Measurements from ENCODE around the gene MINDY4B. TPM values are rescaled to one million over a fixed set of nuclear protein-coding genes. Genes with fewer than 3 reads are reported as not detected.

The MINDY4B gene
- total and polyA plus RNA-seq, 2 of the 8 experiments (the other 6 are each of a cell fraction or from before 2014, with no cell fraction given): not detected

- no peak overlapping the region for H2BK5ac ChIP-seq (ENCODE audit: low read depth, low read length)
- no peaks in the 10 kb centered on the region for H3K27me3 ChIP-seq (replicated peaks in 1 of 4; ENCODE audit: control insufficient read depth in 3 of 4, extremely low read depth in 1 of 4, insufficient read depth in 3 of 4, low read length in 3 of 4)
- H4K91ac ChIP-seq (replicated peaks; ENCODE audit: insufficient read length, low read length): no peak overlapping the region
- ChIA-PET CTCF (ENCODE audit: partially characterized antibody) (no interaction called here), POLR2A (ENCODE audit: partially characterized antibody) (no interaction called here)
- no peaks in the 10 kb centered on the region for H3K9me3 ChIP-seq (ENCODE audit: insufficient read depth in 2 of 2, low read depth in 1 of 2, low read length in 1 of 2)
- no peak overlapping the region for H3K18ac ChIP-seq (ENCODE audit: extremely low read depth, low read length)
- H3K79me2 ChIP-seq (ENCODE audit: control insufficient read depth in 1 of 2, insufficient read depth in 2 of 2, low read length in 2 of 2): no peaks in the 10 kb centered on the region
- H4K8ac ChIP-seq (ENCODE audit: extremely low read depth, insufficient read depth, low read length): no peak overlapping the region
- H3K9ac ChIP-seq (replicated peaks in 1 of 4; ENCODE audit: extremely low read depth in 1 of 4, low read depth in 3 of 4, low read length in 3 of 4): no peak overlapping the region
- no peak overlapping the region for H2BK120ac ChIP-seq (replicated peaks; ENCODE audit: low read depth, low read length)
- no peaks in the 10 kb centered on the region for H4K20me1 ChIP-seq (replicated peaks in 1 of 2; ENCODE audit: control insufficient read depth in 1 of 2, insufficient read depth in 2 of 2, low read length in 2 of 2)
- H3K4me2 ChIP-seq (ENCODE audit: insufficient read depth in 1 of 2, low read depth in 2 of 2, low read length in 2 of 2): no peak overlapping the region
- no peak overlapping the region for H3K14ac ChIP-seq (ENCODE audit: insufficient read length)
- H3K23me2 ChIP-seq (ENCODE audit: low read depth, low read length): no peaks in the 10 kb centered on the region
- no peak for FAIRE-seq
- H2BK15ac ChIP-seq (ENCODE audit: low read length): no peak overlapping the region
- no peak overlapping the region for H4K5ac ChIP-seq (ENCODE audit: insufficient read length, low read depth, low read length)
- H3K4ac ChIP-seq (replicated peaks; ENCODE audit: insufficient read length, low read depth, low read length): no peak overlapping the region
- H2BK12ac ChIP-seq (ENCODE audit: low read depth, low read length): no peak overlapping the region
- H3K79me1 ChIP-seq (ENCODE audit: low read depth, low read length): no peaks in the 10 kb centered on the region
- H3K27ac ChIP-seq (ENCODE audit: low read depth, low read length): no peak overlapping the region
- no peaks in the 10 kb centered on the region for H3K36me3 ChIP-seq (ENCODE audit: control insufficient read depth in 2 of 4, insufficient read depth in 4 of 4, low read length in 3 of 4)
- no peak overlapping the region for H3K23ac ChIP-seq (ENCODE audit: insufficient read length)
- H2AK5ac ChIP-seq (ENCODE audit: low read depth, low read length): no peak overlapping the region
- WGBS, 2 experiments (ENCODE audit: extremely low coverage in 1 of 2, insufficient coverage in 1 of 2, insufficient read length in 1 of 2, insufficient replicate concordance in 2 of 2, low coverage in 1 of 2, low lambda C conversion rate in 2 of 2, missing lambda C conversion rate in 1 of 2): 86% methylated on average over 1 of the region's 1 CpG; no CpG with 5 or more reads in 1 of the 2 experiments
- H3K4me3 ChIP-seq (ENCODE audit: extremely low read depth in 1 of 4, insufficient read depth in 2 of 4, low read depth in 3 of 4, low read length in 4 of 4): no peak overlapping the region
- H3K4me1 ChIP-seq (replicated peaks in 1 of 4; ENCODE audit: control insufficient read depth in 3 of 4, insufficient read depth in 4 of 4, low read length in 3 of 4): no peaks in the 10 kb centered on the region
- no peak overlapping the region for H2AFZ ChIP-seq (ENCODE audit: low read length)
- no peak overlapping the region for H3K56ac ChIP-seq (replicated peaks; ENCODE audit: insufficient read length, low read depth, low read length)
- DNase-seq (ENCODE audit: low read depth in 1 of 2, low spot score in 2 of 2): no peak
- no peak overlapping the region for H2BK20ac ChIP-seq (ENCODE audit: low read length)
- TF ChIP-seq SRF (IDR thresholded peaks at IDR 0.05; ENCODE audit: low read depth, low read length) (no peak), RBBP5 (IDR thresholded peaks at IDR 0.05; ENCODE audit: borderline replicate concordance, low read depth, low read length) (no peak), HDAC2 (IDR thresholded peaks at IDR 0.05; ENCODE audit: borderline replicate concordance in 1 of 2, low read depth in 2 of 2, low read length in 2 of 2) (no peak), SP4 (IDR thresholded peaks at IDR 0.05; ENCODE audit: low read length) (no peak), JUND (IDR thresholded peaks at IDR 0.05; ENCODE audit: low read length) (no peak), BACH1 (IDR thresholded peaks at IDR 0.05; ENCODE audit: low read length) (no peak), PHF8 (conservative IDR thresholded peaks at IDR 0.05; ENCODE audit: low read depth, low read length) (no peak), NRF1 (IDR thresholded peaks at IDR 0.05; ENCODE audit: low read depth, low read length) (no peak), CTBP2 (IDR thresholded peaks at IDR 0.05; ENCODE audit: borderline replicate concordance, insufficient read depth, insufficient read length, low read length) (no peak), GTF2F1 (IDR thresholded peaks at IDR 0.05; ENCODE audit: borderline replicate concordance, low read depth, low read length) (no peak), RXRA (IDR thresholded peaks at IDR 0.05; ENCODE audit: insufficient read depth, low read depth, low read length) (no peak), POLR2AphosphoS5 (IDR thresholded peaks at IDR 0.05; ENCODE audit: low read depth, low read length) (no peak), POLR2A (IDR thresholded peaks at IDR 0.05; ENCODE audit: control extremely low read depth in 1 of 2, low read depth in 2 of 2, low read length in 2 of 2) (no peak), YY1 (IDR thresholded peaks at IDR 0.05; ENCODE audit: low read depth, low read length) (no peak), MAFK (IDR thresholded peaks at IDR 0.05; ENCODE audit: low read depth, low read length) (no peak), BRCA1 (IDR thresholded peaks at IDR 0.05; ENCODE audit: low read depth, low read length) (no peak)
These were observed 1.2 kb upstream of the MINDY4B start for GRCh38 chr3:150906461-150906860.

Data from H1 (cell line).